IMR-90 (cell line): ENCODE measurements around the gene SMARCD1. TPM values are rescaled to one million over a fixed set of nuclear protein-coding genes. Genes with fewer than 3 reads are reported as not detected.

ENCODE experiments used
- ATAC-seq: fragments of 200-7000 bp; cut with Tn5 transposase; 2 replicates; pipeline ENCODE4 v1.9.1; 2020; ENCODE audit warnings: low read depth, mild to moderate bottlenecking, moderate library complexity
- BruUV-seq: library from RNA; stranded (reverse); fragments of 400-500 nt; replicated peaks from 2 replicates; lab custom pipeline; 2021; lab: Mats Ljungman, UMichigan
- CTCF ChIA-PET: fragments of 300-600 bp; formaldehyde crosslinking; extraction: SDS; loops from one replicate; lab custom pipeline; 2021; ENCODE audit warnings: antibody characterized with exemption; lab: Yijun Ruan, JAX
- POLR2A ChIA-PET: fragments of 300-600 bp; sonication (Branson Sonifier 250); formaldehyde crosslinking; loops from one replicate; lab custom pipeline; 2022; ENCODE audit warnings: antibody characterized with exemption; ENCODE audit not compliant: unreplicated experiment; lab: Charles Lee
- DNase-seq: peaks from one replicate; pipeline ENCODE4 v3.0.0; 2013
- H2AFZ ChIP-seq: replicated peaks from 2 replicates; pipeline ENCODE3; 2013; ENCODE audit warnings: low read length, mild to moderate bottlenecking; ENCODE audit not compliant: poor library complexity
- H2AK5ac ChIP-seq: 2 replicates; pipeline ENCODE4 v1.6.1; 2013; ENCODE audit warnings: low read depth, low read length, inconsistent platforms
- H2AK9ac ChIP-seq: replicated peaks from 2 replicates; pipeline ENCODE3; 2013; ENCODE audit warnings: mild to moderate bottlenecking, low read depth, low read length, moderate library complexity; ENCODE audit not compliant: poor library complexity
- H2BK120ac ChIP-seq: 2 replicates; pipeline ENCODE4 v1.6.1; 2013; ENCODE audit warnings: low read depth, low read length, inconsistent platforms
- H2BK15ac ChIP-seq: 3 replicates; pipeline ENCODE4 v1.6.1; 2013; ENCODE audit warnings: low read depth, low read length, inconsistent platforms
- H2BK20ac ChIP-seq: 2 replicates; pipeline ENCODE4 v1.6.1; 2013; ENCODE audit warnings: low read depth, mild to moderate bottlenecking, inconsistent platforms, low read length, moderate library complexity
- H2BK5ac ChIP-seq: 2 replicates; pipeline ENCODE4 v1.6.1; 2013; ENCODE audit warnings: mild to moderate bottlenecking, low read depth, low read length, inconsistent platforms; ENCODE audit not compliant: poor library complexity, severe bottlenecking
- H3K14ac ChIP-seq: replicated peaks from 2 replicates; pipeline ENCODE4 v1.6.1; 2013; ENCODE audit warnings: low read depth, low read length, inconsistent platforms
- H3K18ac ChIP-seq: 2 replicates; pipeline ENCODE4 v1.6.1; 2013; ENCODE audit warnings: low read depth, low read length, control low read depth
- H3K23ac ChIP-seq: 2 replicates; pipeline ENCODE4 v1.6.1; 2013; ENCODE audit warnings: low read depth, low read length, inconsistent platforms
- H3K27ac ChIP-seq: 2 replicates; pipeline ENCODE4 v1.5.1; 2013; ENCODE audit warnings: mild to moderate bottlenecking, control low read depth, low read length; ENCODE audit not compliant: insufficient read depth
- H3K27me3 ChIP-seq: 2 replicates; pipeline ENCODE4 v1.6.1; 2013; ENCODE audit warnings: low read length; ENCODE audit not compliant: control insufficient read depth, insufficient read depth
- H3K36me3 ChIP-seq: 2 replicates; pipeline ENCODE4 v1.6.1; 2013; ENCODE audit warnings: low read length, mixed read lengths; ENCODE audit not compliant: control insufficient read depth, insufficient read depth
- H3K4ac ChIP-seq: 2 replicates; pipeline ENCODE4 v1.6.1; 2013; ENCODE audit warnings: low read depth, low read length, inconsistent platforms
- H3K4me1 ChIP-seq: 2 replicates; pipeline ENCODE4 v1.6.1; 2013; ENCODE audit warnings: low read length, mixed read lengths; ENCODE audit not compliant: control insufficient read depth, insufficient read depth
- H3K4me2 ChIP-seq: 2 replicates; pipeline ENCODE4 v1.6.1; 2013; ENCODE audit warnings: low read depth, mild to moderate bottlenecking, control low read depth, low read length, moderate library complexity
- H3K4me3 ChIP-seq: 2 replicates; pipeline ENCODE4 v1.5.1; 2013; ENCODE audit warnings: low read depth, mild to moderate bottlenecking, control low read depth, low read length, moderate library complexity; ENCODE audit not compliant: insufficient read depth
- H3K56ac ChIP-seq: 2 replicates; pipeline ENCODE4 v1.6.1; 2013; ENCODE audit warnings: low read length, inconsistent platforms; ENCODE audit not compliant: insufficient read depth; ENCODE audit errors: extremely low read depth
- H3K79me1 ChIP-seq, 2 experiments: 2 replicates each; pipeline ENCODE4 v1.6.1; 2013; ENCODE audit warnings: low read length in 2 of 2, inconsistent platforms in 1 of 2, low read depth in 1 of 2
- H3K9ac ChIP-seq: 2 replicates; pipeline ENCODE4 v1.6.1; 2013; ENCODE audit warnings: low read depth, low read length, control low read depth
- H3K9me1 ChIP-seq: 2 replicates; pipeline ENCODE4 v1.6.1; 2013; ENCODE audit warnings: low read length, inconsistent platforms; ENCODE audit not compliant: insufficient read depth
- H3K9me3 ChIP-seq: 2 replicates; pipeline ENCODE4 v1.6.1; 2013; ENCODE audit warnings: low read length; ENCODE audit not compliant: control insufficient read depth, insufficient read depth
- H4K20me1 ChIP-seq: 2 replicates; pipeline ENCODE4 v1.6.1; 2013; ENCODE audit warnings: low read length, inconsistent platforms; ENCODE audit not compliant: insufficient read depth
- H4K5ac ChIP-seq: 2 replicates; pipeline ENCODE4 v1.6.1; 2013; ENCODE audit warnings: mild to moderate bottlenecking, low read depth, low read length, control low read depth
- H4K8ac ChIP-seq, 2 experiments: 2 replicates each; pipeline ENCODE4 v1.6.1; 2013; ENCODE audit warnings: low read depth in 2 of 2, low read length in 2 of 2, control low read depth in 1 of 2, inconsistent platforms in 1 of 2
- H4K91ac ChIP-seq: 2 replicates; pipeline ENCODE4 v1.6.1; 2013; ENCODE audit warnings: low read depth, low read length, inconsistent platforms; ENCODE audit not compliant: insufficient read depth
- CEBPB ChIP-seq: IDR thresholded peaks from 2 replicates; pipeline ENCODE4 v1.6.1; 2012; ENCODE audit warnings: low read depth, low read length, improper control_type of control experiment
- whole genome bisulfite sequencing, 2 experiments: methylation state at CpG; one replicate each; pipeline versions ENCODE4 v1.1.5 to v1.1.7; 2013; ENCODE audit warnings: missing lambda C conversion rate in 2 of 2; ENCODE audit not compliant: insufficient read length in 1 of 2; ENCODE audit errors: extremely low coverage in 2 of 2; 5-methylcytosine and 5-hydroxymethylcytosine counted together
- dilution Hi-C: fragments of 300-500 bp; cut with HindIII; formaldehyde crosslinking; loops from one replicate; pipeline ENCODE4 v1.14.3; 2018; ENCODE audit warnings: low sequenced_read_pairs; ENCODE audit not compliant: unreplicated experiment
- in situ Hi-C: fragments of 300-500 bp; cut with MboI; formaldehyde crosslinking; loops from 3 replicates; pipeline ENCODE4 v1.14.3; 2019; ENCODE audit warnings: low sequenced_read_pairs, inconsistent platforms, mixed read lengths
- intact Hi-C: fragments of 100-400 bp; cut with micrococcal nuclease; formaldehyde crosslinking; loops from 2 replicates; pipeline ENCODE4 v1.10.0; 2022
- polyA plus RNA-seq, 3 experiments: library from polyadenylated mRNA; depleted of rRNA; stranded (reverse); fragments of >200 nt; gene quantifications; 2 replicates each; pipeline ENCODE4 v1.2.3, GENCODE V29; 2012; ENCODE audit warnings: low replicate concordance in 1 of 3
- total RNA-seq: library from RNA; depleted of rRNA; stranded (reverse); fragments of >200 nt; gene quantifications from 2 replicates; pipeline ENCODE4 v1.2.3, GENCODE V29; 2012

The SMARCD1 gene
- total and polyA plus RNA-seq, 2 of the 4 experiments (the other 2 are of a cell fraction), result 28.1 to 47.9 TPM

DNA sequence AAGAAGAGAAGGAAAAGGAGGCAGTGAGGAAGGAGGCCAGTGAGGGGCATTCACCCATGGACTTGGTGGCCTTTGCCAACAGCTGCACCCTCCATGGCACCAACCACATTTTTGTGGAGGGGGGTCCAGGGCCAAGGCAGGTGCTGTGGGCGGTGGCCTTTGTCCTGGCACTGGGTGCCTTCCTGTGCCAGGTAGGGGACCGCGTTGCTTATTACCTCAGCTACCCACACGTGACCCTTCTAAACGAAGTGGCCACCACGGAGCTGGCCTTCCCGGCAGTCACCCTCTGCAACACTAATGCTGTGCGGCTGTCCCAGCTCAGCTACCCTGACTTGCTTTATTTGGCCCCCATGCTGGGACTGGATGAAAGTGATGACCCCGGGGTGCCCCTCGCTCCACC lies 11.4 kb upstream of the SMARCD1 start:
- POLR2A ChIA-PET, result no interaction called here

More for the DNA sequence above, 11.4 kb upstream of the SMARCD1 start:
- no peak overlapping the region for H2BK120ac ChIP-seq
- no peak overlapping the region for H2AFZ ChIP-seq
- no peak overlapping the region for H2BK20ac ChIP-seq
- no peak overlapping the region for H3K9ac ChIP-seq
- no peak overlapping the region for H3K14ac ChIP-seq
- no peaks in the 10 kb centered on the region for H3K9me3 ChIP-seq
- no peak overlapping the region for H4K91ac ChIP-seq
- H3K56ac ChIP-seq, result no peak overlapping the region
- H3K79me1 ChIP-seq, result no peaks in the 10 kb centered on the region
- no peak overlapping the region for H3K27ac ChIP-seq
- H3K27me3 ChIP-seq, result no peaks in the 10 kb centered on the region
- H3K4ac ChIP-seq, result no peak overlapping the region
- H3K36me3 ChIP-seq, result no peaks in the 10 kb centered on the region
- CTCF ChIA-PET, result interaction anchor here (1.6 kb wide), 1 partner anchor 11 kb away, joined by 4 read pairs; no protein-coding TSS in a partner anchor
- intact Hi-C loops (loop anchor here (2.0 kb wide), 1 partner anchor 241 kb away; no protein-coding TSS in a partner anchor), in situ Hi-C loops (no loop called here), dilution Hi-C loops (no loop called here)
- no peaks in the 10 kb centered on the region; the same call in 1 of the 2 replicates for H4K20me1 ChIP-seq
- no peak overlapping the region for H3K4me2 ChIP-seq
- WGBS, 2 experiments, result 77% methylated on average over 7 of the region's 10 CpGs; no CpG with 5 or more reads in 1 of the 2 experiments
- no peak overlapping the region for H3K18ac ChIP-seq
- H2AK9ac ChIP-seq, result no peak overlapping the region
- DNase-seq (no peak), ATAC-seq (no peak)
- no TSS peak for BruUV-seq
- TF ChIP-seq CEBPB, result no peak
- H3K4me1 ChIP-seq, result peaks cover 3% of the 10 kb centered on the region; the same call in 1 of the 2 replicates
- no peak overlapping the region for H4K8ac ChIP-seq
- no peaks in the 10 kb centered on the region for H3K9me1 ChIP-seq
- no peak overlapping the region for H2AK5ac ChIP-seq
- H3K23ac ChIP-seq, result no peak overlapping the region
- H2BK5ac ChIP-seq, result no peak overlapping the region
- H2BK15ac ChIP-seq, result no peak overlapping the region
- H3K4me3 ChIP-seq, result no peak overlapping the region
- no peak overlapping the region for H4K5ac ChIP-seq
